Mucosa of descending colon (tissue), 3 donors: ENCODE data around the gene ATG9A. TPM values are rescaled to one million over a fixed set of nuclear protein-coding genes. Genes with fewer than 3 reads are reported as not detected.

ENCODE experiments used
- ATAC-seq: fragments of 200-7000 bp; cut with Tn5 transposase; one replicate; pipeline ENCODE4 v1.9.1; 2020; ENCODE audit warnings: mild to moderate bottlenecking, moderate library complexity
- DNase-seq, 3 donors: peaks; one replicate each; pipeline ENCODE4 v3.0.0-alpha.2; 2020
- H3K36me3 ChIP-seq: fragments of 200-600 bp; one replicate; pipeline ENCODE4 v1.8.0; 2021; ENCODE audit warnings: low read depth, mild to moderate bottlenecking
- H3K4me1 ChIP-seq: fragments of 200-600 bp; one replicate; pipeline ENCODE4 v1.8.0; 2021; ENCODE audit warnings: low read depth, mild to moderate bottlenecking
- H3K4me3 ChIP-seq: fragments of 200-600 bp; one replicate; pipeline ENCODE4 v1.8.0; 2021; ENCODE audit warnings: mild to moderate bottlenecking
- H3K9me3 ChIP-seq: fragments of 200-600 bp; one replicate; pipeline ENCODE4 v1.8.0; 2021; ENCODE audit warnings: mild to moderate bottlenecking
- CTCF ChIP-seq: fragments of 200-600 bp; IDR thresholded peaks from one replicate; pipeline ENCODE4 v1.8.0; 2022; ENCODE audit warnings: antibody characterized with exemption, mild to moderate bottlenecking
- intact Hi-C, 2 donors: fragments of 100-400 bp; cut with DNase I in 1 of 2; cut with micrococcal nuclease in 1 of 2; formaldehyde crosslinking; loops; one replicate each; pipeline versions ENCODE4 v1.11.0 to v1.11.1; 2022; cut with DNase I, micrococcal nuclease
- long read RNA-seq, 2 donors: library from polyadenylated mRNA; unstranded; transcript quantifications; one replicate each; pipeline ENCODE4 v2.0.0, GENCODE V29; 2019 to 2021
- total RNA-seq, 3 donors: library from RNA; stranded (reverse); fragmentation: NEBNext Ultra II Directional in 2 of 3; extraction: Animal tissue kit (Norgen Biotek cat#: 25700) in 2 of 3; gene quantifications; one replicate each; pipeline versions ENCODE4 v1.2.1 to v1.2.4, GENCODE V29; 2021 to 2023
- donor health status: DM: no; HTN: no; CAD: no; lungs with moderate emphysema.
- donor health status: DM: no; HTN: no; CAD: no.
- donor health status: DM: no; HTN: yes; CAD: no.

The ATG9A gene, protein sequence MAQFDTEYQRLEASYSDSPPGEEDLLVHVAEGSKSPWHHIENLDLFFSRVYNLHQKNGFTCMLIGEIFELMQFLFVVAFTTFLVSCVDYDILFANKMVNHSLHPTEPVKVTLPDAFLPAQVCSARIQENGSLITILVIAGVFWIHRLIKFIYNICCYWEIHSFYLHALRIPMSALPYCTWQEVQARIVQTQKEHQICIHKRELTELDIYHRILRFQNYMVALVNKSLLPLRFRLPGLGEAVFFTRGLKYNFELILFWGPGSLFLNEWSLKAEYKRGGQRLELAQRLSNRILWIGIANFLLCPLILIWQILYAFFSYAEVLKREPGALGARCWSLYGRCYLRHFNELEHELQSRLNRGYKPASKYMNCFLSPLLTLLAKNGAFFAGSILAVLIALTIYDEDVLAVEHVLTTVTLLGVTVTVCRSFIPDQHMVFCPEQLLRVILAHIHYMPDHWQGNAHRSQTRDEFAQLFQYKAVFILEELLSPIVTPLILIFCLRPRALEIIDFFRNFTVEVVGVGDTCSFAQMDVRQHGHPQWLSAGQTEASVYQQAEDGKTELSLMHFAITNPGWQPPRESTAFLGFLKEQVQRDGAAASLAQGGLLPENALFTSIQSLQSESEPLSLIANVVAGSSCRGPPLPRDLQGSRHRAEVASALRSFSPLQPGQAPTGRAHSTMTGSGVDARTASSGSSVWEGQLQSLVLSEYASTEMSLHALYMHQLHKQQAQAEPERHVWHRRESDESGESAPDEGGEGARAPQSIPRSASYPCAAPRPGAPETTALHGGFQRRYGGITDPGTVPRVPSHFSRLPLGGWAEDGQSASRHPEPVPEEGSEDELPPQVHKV
- total RNA-seq: 10 to 100 TPM; 51.9 to 74.3 (median 63.4) TPM
- long read RNA-seq, donor 1, full-length matches to known transcripts: 28 of 82 reads
- long read RNA-seq, donor 1, partial matches to known transcripts: 30 of 82 reads
- long read RNA-seq, donor 1, other reads (novel, unspliced or antisense): 24 of 82 reads
- long read RNA-seq, donor 2, partial matches to known transcripts: 11 of 18 reads
- long read RNA-seq, donor 2, other reads (novel, unspliced or antisense): 2 of 18 reads

GRCh38 chr2:219229305-219230058 lies at the start of gene ATG9A, which contains the start of gene ANKZF1:
ATG9A (minus strand) TSS chr2:219229636; CDS start chr2:219228024, 1,612 bp downstream.
ANKZF1 (plus strand) TSS chr2:219229806; CDS start chr2:219230258, 452 bp downstream.
- H3K9me3 ChIP-seq: no peaks in the 10 kb centered on the region
- H3K36me3 ChIP-seq: no peaks in the 10 kb centered on the region

DNA sequence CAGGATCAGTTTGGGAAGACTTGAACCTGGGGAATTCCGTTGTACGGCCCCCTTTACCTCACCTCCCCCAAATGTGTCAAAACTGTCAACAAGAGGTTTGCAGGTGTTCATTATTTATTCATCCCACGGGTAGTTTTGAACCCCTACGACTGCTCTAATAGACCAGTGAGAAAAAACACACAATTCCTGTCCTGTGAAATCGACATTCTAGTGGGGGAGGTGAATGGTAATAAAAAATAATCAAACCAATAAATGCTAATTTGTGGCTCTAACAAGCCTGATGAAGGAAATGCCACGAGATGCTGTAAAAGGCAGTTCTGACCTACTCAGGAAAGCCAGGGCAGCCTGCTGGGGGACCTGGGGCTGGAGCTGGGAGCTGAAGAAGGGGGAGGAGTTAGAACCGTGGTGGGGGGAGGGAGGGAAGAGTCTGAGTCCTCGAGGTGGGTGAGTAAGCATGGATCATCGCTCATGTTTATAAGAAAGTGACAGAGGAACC lies 49.3 kb upstream of the ATG9A start:
- ATAC-seq (no peak), DNase-seq (no peak)
- peaks cover 3% of the 10 kb centered on the region for H3K36me3 ChIP-seq
- H3K4me3 ChIP-seq: peak overlapping the region; percentile 63
- no peak for TF ChIP-seq CTCF
- no peaks in the 10 kb centered on the region for H3K9me3 ChIP-seq
- intact Hi-C loops: no loop called here
- H3K4me1 ChIP-seq: peaks cover 18% of the 10 kb centered on the region

More at GRCh38 chr2:219229305-219230058, at the start of gene ATG9A, which contains the start of gene ANKZF1:
- ATAC-seq: peak; percentile 96
- DNase-seq: peak; percentile 98 to 99 (median 99)
- Histone ChIP-seq H3K4me1 (peaks cover 20% of the 10 kb centered on the region), H3K4me3 (peak within 1 kb of the TSS; percentile 46)
- no peak for TF ChIP-seq CTCF
- intact Hi-C loops: no loop called here

GRCh38 chr2:219277703-219278654 lies 48.5 kb upstream of the ATG9A start:
- ATAC-seq (peak; percentile 69), DNase-seq (peak; percentile 79 to 89 (median 86))
- Histone ChIP-seq H3K9me3 (no peaks in the 10 kb centered on the region), H3K4me3 (no peak overlapping the region), H3K4me1 (peaks cover 18% of the 10 kb centered on the region), H3K36me3 (peaks cover 3% of the 10 kb centered on the region)
- peak; percentile 99 for TF ChIP-seq CTCF
- intact Hi-C loops: no loop called here

- ATAC-seq: no peak
- intact Hi-C loops: no loop called here
- DNase-seq: no peak
Measured at GRCh38 chr2:219274361-219274921, 45.0 kb upstream of the ATG9A start.

More at GRCh38 chr2:219274361-219274921, 45.0 kb upstream of the ATG9A start:
- Histone ChIP-seq H3K9me3 (no peaks in the 10 kb centered on the region), H3K36me3 (peaks cover 3% of the 10 kb centered on the region), H3K4me1 (peaks cover 13% of the 10 kb centered on the region), H3K4me3 (no peak overlapping the region)
- TF ChIP-seq CTCF: no peak
